ENCODE data around the gene CYB5B. TPM values are rescaled to one million over a fixed set of nuclear protein-coding genes. Genes with fewer than 3 reads are reported as not detected.

CYB5B gene
- total and polyA plus RNA-seq, 2 experiments from 2014 or later = 27.9 to 149 TPM

DNA sequence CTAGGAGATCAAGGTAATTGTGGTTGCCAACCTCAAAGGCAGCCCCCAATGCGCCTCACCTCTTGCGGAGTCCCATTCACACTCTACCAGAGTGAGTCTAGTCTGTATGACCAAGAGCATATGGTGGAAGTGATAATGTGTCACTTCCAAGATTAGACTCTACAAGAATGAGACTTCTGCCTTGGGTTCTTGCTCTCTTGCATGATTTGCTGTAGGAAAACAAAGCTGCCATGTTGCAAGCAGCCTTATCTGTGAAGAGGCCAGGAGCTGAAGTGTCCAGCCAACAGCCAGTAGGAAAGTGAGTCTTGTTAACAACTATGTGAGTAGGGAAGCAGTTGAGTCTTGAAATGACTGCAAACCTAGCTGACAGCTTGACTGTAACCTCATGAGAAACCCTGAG, 42.0 kb upstream of the CYB5B start:
- no peaks in the 10 kb centered on the region for H3K9me3 ChIP-seq (ENCODE audit: low read depth)
- H3K4me1 ChIP-seq (ENCODE audit: low read depth) = peaks cover 21% of the 10 kb centered on the region
- H3K27me3 ChIP-seq = no peaks in the 10 kb centered on the region
- H3K4me3 ChIP-seq = no peak overlapping the region
- TF ChIP-seq, protein P1, sequence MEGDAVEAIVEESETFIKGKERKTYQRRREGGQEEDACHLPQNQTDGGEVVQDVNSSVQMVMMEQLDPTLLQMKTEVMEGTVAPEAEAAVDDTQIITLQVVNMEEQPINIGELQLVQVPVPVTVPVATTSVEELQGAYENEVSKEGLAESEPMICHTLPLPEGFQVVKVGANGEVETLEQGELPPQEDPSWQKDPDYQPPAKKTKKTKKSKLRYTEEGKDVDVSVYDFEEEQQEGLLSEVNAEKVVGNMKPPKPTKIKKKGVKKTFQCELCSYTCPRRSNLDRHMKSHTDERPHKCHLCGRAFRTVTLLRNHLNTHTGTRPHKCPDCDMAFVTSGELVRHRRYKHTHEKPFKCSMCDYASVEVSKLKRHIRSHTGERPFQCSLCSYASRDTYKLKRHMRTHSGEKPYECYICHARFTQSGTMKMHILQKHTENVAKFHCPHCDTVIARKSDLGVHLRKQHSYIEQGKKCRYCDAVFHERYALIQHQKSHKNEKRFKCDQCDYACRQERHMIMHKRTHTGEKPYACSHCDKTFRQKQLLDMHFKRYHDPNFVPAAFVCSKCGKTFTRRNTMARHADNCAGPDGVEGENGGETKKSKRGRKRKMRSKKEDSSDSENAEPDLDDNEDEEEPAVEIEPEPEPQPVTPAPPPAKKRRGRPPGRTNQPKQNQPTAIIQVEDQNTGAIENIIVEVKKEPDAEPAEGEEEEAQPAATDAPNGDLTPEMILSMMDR (IDR thresholded peaks at IDR 0.05; ENCODE audit: low read depth, low read length) = no peak
- H3K36me3 ChIP-seq = peaks cover 45% of the 10 kb centered on the region
- H3K27ac ChIP-seq = peak overlapping the region; percentile 84
- peak; percentile 31 to 35 for DNase-seq (ENCODE audit: low read depth in 1 of 2, low spot score in 1 of 2)

DNA sequence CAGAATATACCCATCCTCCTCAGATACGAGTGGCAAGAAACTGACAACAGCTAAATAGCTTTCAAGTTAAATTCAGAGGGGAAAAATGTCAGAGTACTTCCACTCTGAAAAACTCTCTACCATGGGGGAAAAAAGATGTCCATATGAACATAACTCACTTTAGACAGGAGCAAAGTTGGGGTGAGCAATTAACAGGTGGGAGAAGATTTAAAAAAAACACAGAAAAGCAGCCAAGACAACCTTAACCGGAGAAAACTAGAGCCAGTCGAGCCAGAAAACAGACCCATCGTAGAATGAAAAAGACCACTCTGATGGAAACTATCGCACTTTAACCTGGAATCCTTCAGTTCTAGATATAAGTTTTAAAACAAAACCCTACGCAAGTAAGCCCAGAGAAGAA, 39.4 kb upstream of the CYB5B start:
- no peaks in the 10 kb centered on the region for H3K27me3 ChIP-seq
- no peaks in the 10 kb centered on the region for H3K9me3 ChIP-seq (ENCODE audit: low read depth)
- DNase-seq (ENCODE audit: low read depth in 1 of 2, low spot score in 1 of 2) = no peak
- H3K4me1 ChIP-seq (ENCODE audit: low read depth) = peaks cover 21% of the 10 kb centered on the region
- peak overlapping the region; percentile 92 for H3K27ac ChIP-seq
- peak overlapping the region; percentile 99 for H3K4me3 ChIP-seq
- H3K36me3 ChIP-seq = peaks cover 31% of the 10 kb centered on the region
- TF ChIP-seq, protein P1 (IDR thresholded peaks at IDR 0.05; ENCODE audit: low read depth, low read length) = no peak

DNA sequence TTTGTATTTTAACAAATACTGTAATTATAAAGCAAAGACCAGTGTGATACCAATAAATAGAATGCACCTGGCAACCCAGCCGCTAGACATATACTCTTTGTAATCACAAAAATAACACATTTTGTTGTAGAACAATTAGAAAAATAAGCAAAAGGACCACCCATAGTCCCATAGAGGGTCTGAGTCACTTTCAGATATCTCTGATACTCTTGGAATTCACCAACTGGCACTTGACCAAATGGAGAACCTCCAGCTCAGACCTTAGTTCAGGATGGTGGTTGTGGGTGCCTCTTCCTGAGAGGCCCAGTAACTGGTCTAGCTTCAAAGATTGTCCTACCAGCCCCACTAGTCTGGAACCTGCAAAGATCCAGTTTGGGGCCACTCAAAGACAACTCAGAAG, 37.8 kb upstream of the CYB5B start:
- TF ChIP-seq, protein P1 (IDR thresholded peaks at IDR 0.05; ENCODE audit: low read depth, low read length) = no peak
- DNase-seq (ENCODE audit: low read depth in 1 of 2, low spot score in 1 of 2) = peak in 1 of 2 donors; percentile 61
- Histone ChIP-seq H3K9me3 (ENCODE audit: low read depth) (no peaks in the 10 kb centered on the region), H3K4me1 (ENCODE audit: low read depth) (peaks cover 21% of the 10 kb centered on the region), H3K27me3 (no peaks in the 10 kb centered on the region), H3K36me3 (peaks cover 15% of the 10 kb centered on the region), H3K27ac (no peak overlapping the region), H3K4me3 (no peak overlapping the region)

DNA sequence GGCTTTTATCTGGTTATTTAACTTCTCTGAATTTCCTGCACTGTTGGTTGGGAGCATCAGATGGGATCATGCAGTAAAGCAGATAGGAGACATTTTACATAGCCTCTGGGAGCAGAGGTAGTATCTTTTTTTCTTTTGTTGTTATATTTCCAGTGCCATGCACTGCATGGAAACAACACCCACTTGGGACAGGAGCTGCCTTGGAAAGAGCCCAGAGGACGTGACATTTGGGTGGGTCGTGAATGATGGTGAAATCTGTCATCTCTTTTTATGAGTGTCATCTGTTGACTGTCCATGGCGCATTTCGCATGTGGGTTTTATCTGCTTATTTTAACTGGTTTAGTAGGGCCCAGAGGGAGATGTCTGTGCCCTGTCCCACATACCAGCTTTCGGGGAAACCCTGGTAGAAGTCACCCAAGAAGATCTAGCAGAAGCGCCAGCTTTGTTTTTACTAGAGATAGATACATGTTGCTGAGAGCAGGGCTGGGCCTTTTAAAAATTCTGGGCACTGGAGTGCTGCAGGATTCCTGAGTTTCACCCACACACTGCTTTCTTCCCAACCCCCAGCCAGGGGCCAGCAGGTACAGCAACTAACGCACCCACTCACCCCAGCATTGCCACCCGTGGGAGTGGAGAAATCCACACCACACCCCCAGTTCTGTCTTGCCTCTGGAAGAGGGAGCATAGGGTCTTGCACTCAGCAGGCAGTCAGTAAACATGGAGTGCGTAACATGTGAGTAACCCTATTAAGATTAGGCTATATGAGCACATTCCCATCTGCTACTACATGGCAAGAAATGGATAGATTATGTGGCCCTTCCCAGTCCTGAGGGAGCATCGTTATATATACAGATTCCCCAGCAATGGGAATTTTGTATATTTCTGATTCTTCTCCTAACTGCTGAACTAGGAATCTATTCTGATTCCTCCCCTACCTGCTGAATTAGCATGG, 30.2 kb upstream of the CYB5B start:
- no peak overlapping the region for H3K4me3 ChIP-seq
- TF ChIP-seq, protein P1 (IDR thresholded peaks at IDR 0.05; ENCODE audit: low read depth, low read length) = no peak
- no peaks in the 10 kb centered on the region for H3K27me3 ChIP-seq
- H3K36me3 ChIP-seq = no peaks in the 10 kb centered on the region
- peaks cover 12% of the 10 kb centered on the region for H3K4me1 ChIP-seq (ENCODE audit: low read depth)
- H3K9me3 ChIP-seq (ENCODE audit: low read depth) = no peaks in the 10 kb centered on the region
- peak overlapping the region; percentile 48 for H3K27ac ChIP-seq
- DNase-seq (ENCODE audit: low read depth in 1 of 2, low spot score in 1 of 2) = no peak

DNA sequence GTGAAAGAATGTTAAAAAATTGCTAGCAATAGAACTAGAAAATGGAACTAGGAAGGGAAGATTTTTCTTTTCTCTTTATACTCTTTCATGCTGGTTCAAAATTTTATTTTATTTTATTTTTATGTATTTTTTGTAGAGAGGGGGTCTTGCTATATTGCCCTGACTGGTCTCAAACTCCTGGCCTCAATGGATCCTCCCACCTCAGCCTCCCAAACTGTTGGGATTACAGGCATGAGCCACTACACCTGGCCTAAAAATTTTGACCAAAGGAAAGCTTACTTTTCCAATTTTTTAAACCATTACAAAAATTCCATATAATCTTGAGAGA, 28.6 kb upstream of the CYB5B start:
- no peak overlapping the region for H3K27ac ChIP-seq
- H3K36me3 ChIP-seq = no peaks in the 10 kb centered on the region
- no peak overlapping the region for H3K4me3 ChIP-seq
- H3K9me3 ChIP-seq (ENCODE audit: low read depth) = no peaks in the 10 kb centered on the region
- H3K4me1 ChIP-seq (ENCODE audit: low read depth) = peaks cover 12% of the 10 kb centered on the region
- H3K27me3 ChIP-seq = no peaks in the 10 kb centered on the region
- DNase-seq (ENCODE audit: low read depth in 1 of 2, low spot score in 1 of 2) = no peak
- TF ChIP-seq, protein P1 (IDR thresholded peaks at IDR 0.05; ENCODE audit: low read depth, low read length) = no peak

Data from cardiac muscle cell (in vitro differentiated cells and primary cell).